Bronchial epithelial cell (primary cell): Measurements from ENCODE around the gene NMNAT1. TPM values are rescaled to one million over a fixed set of nuclear protein-coding genes. Genes with fewer than 3 reads are reported as not detected.
A peak's percentile ranks its signal among the peaks of the same experiment; 100 is the strongest.

Experiments
- DNase-seq: peaks from one replicate; pipeline ENCODE4 v3.0.0-alpha.2; 2010; ENCODE audit warnings: low read depth
- FAIRE-seq: peaks from 2 replicates; lab custom pipeline; 2011; peaks lifted over from hg19 to GRCh38; lab: Jason Lieb, UNC
- H3K27me3 ChIP-seq: 2 replicates; pipeline ENCODE4 v1.5.1; 2011; ENCODE audit warnings: low read length; ENCODE audit not compliant: control insufficient read depth, insufficient read depth
- H3K36me3 ChIP-seq: 2 replicates; pipeline ENCODE4 v1.5.1; 2011; ENCODE audit warnings: low read length; ENCODE audit not compliant: control insufficient read depth, insufficient read depth
- H3K4me3 ChIP-seq: 2 replicates; pipeline ENCODE4 v1.5.1; 2011; ENCODE audit warnings: mild to moderate bottlenecking, low read depth, low read length, control low read depth
- total RNA-seq: library from RNA; depleted of rRNA; stranded (reverse); fragments of >200 nt; gene quantifications from 2 replicates; pipeline ENCODE4 v1.2.1, GENCODE V29; 2014
- TF ChIP-seq, protein P1 (sequence below): IDR thresholded peaks from 2 replicates; pipeline ENCODE4 v1.5.1; 2011; ENCODE audit warnings: mild to moderate bottlenecking, moderate library complexity, low read length, control low read depth, inconsistent platforms; ENCODE audit not compliant: insufficient read depth, severe bottlenecking

Gene NMNAT1
- total RNA-seq, 1 donor from 2014 or later, result 13.2 TPM

DNA sequence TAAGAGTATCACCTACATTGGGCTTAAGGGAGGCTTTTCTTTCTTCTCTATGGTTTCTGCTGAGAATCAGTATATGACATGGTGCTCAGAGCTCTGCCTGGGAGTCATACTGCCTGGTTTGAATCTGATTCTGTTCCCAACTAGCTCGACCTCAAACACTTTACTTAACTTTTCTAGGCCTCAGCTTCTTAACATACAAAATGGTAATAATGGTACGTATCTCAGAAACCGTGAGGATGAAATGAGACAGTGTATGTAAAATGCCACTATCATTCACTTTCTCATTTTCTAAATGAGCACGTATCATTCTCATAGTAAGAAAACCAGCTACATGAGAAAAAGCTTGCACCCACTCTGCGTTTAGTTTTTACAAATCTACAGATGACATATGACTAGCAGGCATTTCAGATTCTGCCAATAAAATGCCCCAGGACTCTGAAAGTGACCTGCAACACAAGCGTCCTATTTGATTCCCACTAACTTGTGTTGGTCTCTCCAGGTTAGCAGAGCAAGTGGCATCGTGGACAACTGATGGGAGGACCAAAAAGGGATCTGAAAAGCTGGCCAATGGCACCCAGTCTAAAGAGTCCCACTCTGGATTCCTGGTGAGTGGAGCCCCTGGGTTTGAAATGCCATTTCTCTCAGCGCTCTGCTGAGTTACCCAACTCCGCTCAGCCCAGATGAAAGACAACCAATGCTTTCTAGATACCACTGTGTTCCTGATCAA lies 39.3 kb upstream of the NMNAT1 start:
- Histone ChIP-seq H3K4me3 (no peak overlapping the region), H3K27me3 (no peaks in the 10 kb centered on the region), H3K36me3 (no peaks in the 10 kb centered on the region)
- DNase-seq, result no peak
- FAIRE-seq, result no peak
- TF ChIP-seq, protein P1, sequence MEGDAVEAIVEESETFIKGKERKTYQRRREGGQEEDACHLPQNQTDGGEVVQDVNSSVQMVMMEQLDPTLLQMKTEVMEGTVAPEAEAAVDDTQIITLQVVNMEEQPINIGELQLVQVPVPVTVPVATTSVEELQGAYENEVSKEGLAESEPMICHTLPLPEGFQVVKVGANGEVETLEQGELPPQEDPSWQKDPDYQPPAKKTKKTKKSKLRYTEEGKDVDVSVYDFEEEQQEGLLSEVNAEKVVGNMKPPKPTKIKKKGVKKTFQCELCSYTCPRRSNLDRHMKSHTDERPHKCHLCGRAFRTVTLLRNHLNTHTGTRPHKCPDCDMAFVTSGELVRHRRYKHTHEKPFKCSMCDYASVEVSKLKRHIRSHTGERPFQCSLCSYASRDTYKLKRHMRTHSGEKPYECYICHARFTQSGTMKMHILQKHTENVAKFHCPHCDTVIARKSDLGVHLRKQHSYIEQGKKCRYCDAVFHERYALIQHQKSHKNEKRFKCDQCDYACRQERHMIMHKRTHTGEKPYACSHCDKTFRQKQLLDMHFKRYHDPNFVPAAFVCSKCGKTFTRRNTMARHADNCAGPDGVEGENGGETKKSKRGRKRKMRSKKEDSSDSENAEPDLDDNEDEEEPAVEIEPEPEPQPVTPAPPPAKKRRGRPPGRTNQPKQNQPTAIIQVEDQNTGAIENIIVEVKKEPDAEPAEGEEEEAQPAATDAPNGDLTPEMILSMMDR, result no peak

DNA sequence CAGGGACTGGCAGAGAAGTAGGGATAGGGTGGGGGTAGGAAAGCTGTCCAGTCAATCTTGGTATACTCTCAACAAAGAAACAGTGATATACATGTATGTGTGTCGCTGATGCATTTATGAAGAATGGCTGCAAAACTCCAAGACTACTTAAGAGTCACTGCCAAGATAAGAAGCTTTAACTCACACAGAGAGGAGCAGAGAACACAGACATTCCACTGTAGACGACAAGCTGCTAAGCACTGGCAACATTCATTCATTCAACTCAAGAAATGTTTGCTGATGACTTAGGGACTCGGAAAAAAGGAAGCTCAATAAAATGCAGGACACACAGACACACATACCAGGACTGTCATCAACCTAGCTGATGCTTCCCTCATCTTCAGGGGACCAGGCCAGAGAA lies 38.7 kb upstream of the NMNAT1 start:
- TF ChIP-seq, protein P1, result no peak

DNA sequence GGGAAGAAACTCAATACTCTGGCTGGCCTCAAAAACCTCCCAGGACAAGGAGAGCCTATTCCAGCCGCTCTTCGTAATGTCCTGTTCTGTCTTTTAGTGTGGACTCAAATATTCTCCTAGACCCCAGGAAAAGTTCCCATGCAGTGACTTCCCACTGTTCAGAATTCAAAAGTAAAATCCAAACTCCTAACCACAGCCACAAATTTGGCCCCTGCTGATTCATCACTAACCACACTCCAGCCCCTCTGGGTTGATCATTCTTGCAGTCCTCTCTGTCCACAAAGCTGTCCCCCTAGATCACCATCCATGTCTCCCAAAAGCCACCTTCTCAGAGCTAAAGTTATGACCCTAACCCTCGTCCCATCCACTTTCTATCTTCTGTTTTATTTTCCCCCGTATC lies 38.3 kb upstream of the NMNAT1 start:
- Histone ChIP-seq H3K27me3 (no peaks in the 10 kb centered on the region), H3K36me3 (no peaks in the 10 kb centered on the region), H3K4me3 (no peak overlapping the region)
- DNase-seq (no peak), FAIRE-seq (no peak)
- TF ChIP-seq, protein P1, result no peak

More for the DNA sequence above, 38.7 kb upstream of the NMNAT1 start:
- DNase-seq, result no peak
- Histone ChIP-seq H3K4me3 (no peak overlapping the region), H3K27me3 (no peaks in the 10 kb centered on the region), H3K36me3 (no peaks in the 10 kb centered on the region)
- no peak for FAIRE-seq

DNA sequence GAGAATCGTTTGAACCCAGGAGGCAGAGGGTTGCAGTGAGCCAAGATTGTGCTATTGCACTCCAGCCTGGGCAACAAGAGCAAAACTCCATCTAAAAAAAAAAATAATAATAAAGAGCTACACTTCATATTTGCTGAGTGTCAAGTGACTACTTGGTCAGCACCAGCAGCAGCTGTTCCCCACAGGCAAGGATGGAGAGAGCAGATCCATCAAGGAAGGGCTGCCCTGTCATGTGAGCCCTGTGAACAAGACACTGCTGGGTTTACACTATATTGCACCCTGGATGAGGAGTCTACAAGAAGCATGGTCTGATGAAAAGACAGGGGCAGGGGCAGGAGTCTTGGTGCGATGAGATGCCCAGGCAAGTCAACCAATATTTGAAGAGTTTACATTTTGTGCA lies 36.8 kb upstream of the NMNAT1 start:
- TF ChIP-seq, protein P1, result no peak
- Histone ChIP-seq H3K36me3 (no peaks in the 10 kb centered on the region), H3K4me3 (no peak overlapping the region), H3K27me3 (no peaks in the 10 kb centered on the region)
- no peak for DNase-seq
- no peak for FAIRE-seq

DNA sequence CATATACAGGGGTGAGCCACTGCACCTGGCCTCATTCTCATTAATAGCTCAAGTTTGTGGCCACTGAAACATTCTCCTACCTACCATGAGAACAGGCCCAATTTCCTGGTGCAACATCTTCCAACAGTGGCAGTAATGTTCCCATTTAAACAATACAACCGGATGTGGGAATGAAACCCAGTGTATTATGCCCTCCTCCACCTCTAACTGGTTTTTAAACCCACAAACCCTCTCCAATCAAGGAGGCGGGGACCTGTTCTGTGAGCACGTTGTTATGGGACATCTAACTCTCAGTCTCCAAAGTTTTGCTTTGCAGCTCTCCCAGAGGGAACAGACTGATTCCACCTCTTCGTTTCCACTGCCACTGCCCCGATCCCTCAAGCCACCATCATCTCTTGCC lies 35.8 kb upstream of the NMNAT1 start:
- Histone ChIP-seq H3K36me3 (no peaks in the 10 kb centered on the region), H3K27me3 (no peaks in the 10 kb centered on the region), H3K4me3 (no peak overlapping the region)
- TF ChIP-seq, protein P1, result no peak
- no peak for FAIRE-seq
- DNase-seq, result no peak

DNA sequence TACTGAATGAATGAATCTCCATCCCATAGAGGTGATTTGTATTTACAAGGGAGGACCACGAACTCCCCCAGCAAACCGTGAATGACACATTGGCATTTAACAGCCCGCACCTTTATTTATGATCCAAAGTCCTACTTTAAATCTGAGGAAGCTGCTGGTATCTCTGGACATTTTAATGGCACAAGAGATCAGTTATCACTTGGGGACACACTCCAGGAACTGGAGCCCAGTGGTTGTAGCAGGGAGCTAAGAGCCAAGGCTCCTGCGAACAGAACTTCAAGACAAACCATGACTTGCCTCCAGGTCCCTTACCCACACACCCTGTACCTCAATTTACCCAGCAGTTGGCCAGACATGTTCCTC lies 34.4 kb upstream of the NMNAT1 start:
- TF ChIP-seq, protein P1, result no peak
- Histone ChIP-seq H3K36me3 (no peaks in the 10 kb centered on the region), H3K27me3 (no peaks in the 10 kb centered on the region), H3K4me3 (peak overlapping the region; percentile 77)
- no peak for DNase-seq
- no peak for FAIRE-seq
